CD14-positive monocyte (primary cell): Measurements from ENCODE around the gene AMZ1. TPM values are rescaled to one million over a fixed set of nuclear protein-coding genes. Genes with fewer than 3 reads are reported as not detected.

Experiments used
- DNase-seq, 3 donors: peaks; one replicate each; pipeline ENCODE4 v3.0.0-alpha.2; 2011 to 2022
- H2AFZ ChIP-seq: 2 replicates; pipeline ENCODE4 v1.6.0; 2012; ENCODE audit warnings: mild to moderate bottlenecking, low read depth, low read length, inconsistent platforms; ENCODE audit not compliant: insufficient read depth, poor library complexity, severe bottlenecking
- H3K27ac ChIP-seq, 2 donors: 1 replicate in 1 of 2; 2 replicates in 1 of 2; pipeline ENCODE4 v1.5.1; 2012 to 2013; ENCODE audit warnings: low read length in 2 of 2, control low read depth in 1 of 2, inconsistent platforms in 1 of 2, low read depth in 1 of 2, mild to moderate bottlenecking in 1 of 2
- H3K27me3 ChIP-seq, 2 donors: one replicate each; pipeline versions ENCODE4 v1.6.0 to v1.6.1; 2011 to 2013; ENCODE audit warnings: low read length in 2 of 2; ENCODE audit not compliant: control insufficient read depth in 2 of 2, insufficient read depth in 2 of 2
- H3K36me3 ChIP-seq, 2 donors: replicated peaks in 1 of 2; 1 replicate in 1 of 2; 2 replicates in 1 of 2; pipeline versions ENCODE4 v1.5.1 to v1.6.1; 2012 to 2013; ENCODE audit warnings: low read length in 2 of 2, control low read depth in 1 of 2, inconsistent platforms in 1 of 2, mild to moderate bottlenecking in 1 of 2; ENCODE audit not compliant: insufficient read depth in 2 of 2, control insufficient read depth in 1 of 2
- H3K4me1 ChIP-seq, 2 donors: 1 replicate in 1 of 2; 2 replicates in 1 of 2; pipeline versions ENCODE4 v1.5.1 to v1.6.1; 2012 to 2013; ENCODE audit warnings: low read length in 2 of 2, control low read depth in 1 of 2, inconsistent platforms in 1 of 2, mild to moderate bottlenecking in 1 of 2, moderate library complexity in 1 of 2; ENCODE audit not compliant: insufficient read depth in 2 of 2, control insufficient read depth in 1 of 2
- H3K4me2 ChIP-seq: replicated peaks from 2 replicates; pipeline ENCODE3; 2012; ENCODE audit warnings: low read length, moderate library complexity, mild to moderate bottlenecking; ENCODE audit not compliant: poor library complexity, severe bottlenecking; ENCODE audit errors: extremely low read depth
- H3K4me3 ChIP-seq, 3 experiments: fragments of 200-600 bp in 1 of 3; sonication (generic) in 1 of 3; replicated peaks in 1 of 3; 1 replicate in 2 of 3; 2 replicates in 1 of 3; pipeline ENCODE4 v1.5.1; 2011 to 2013; ENCODE audit warnings: low read length in 3 of 3, mild to moderate bottlenecking in 3 of 3, control low read depth in 2 of 3, low read depth in 2 of 3, inconsistent platforms in 1 of 3, moderate library complexity in 1 of 3
- H3K79me2 ChIP-seq: 2 replicates; pipeline ENCODE4 v1.6.0; 2012; ENCODE audit warnings: mild to moderate bottlenecking, control low read depth, inconsistent platforms, low read length, moderate library complexity; ENCODE audit not compliant: insufficient read depth
- H3K9ac ChIP-seq: 2 replicates; pipeline ENCODE4 v1.6.0; 2017; ENCODE audit warnings: low read length, mild to moderate bottlenecking; ENCODE audit not compliant: insufficient read depth, poor library complexity, severe bottlenecking
- H3K9me3 ChIP-seq, 2 donors: replicated peaks in 1 of 2; 1 replicate in 1 of 2; 2 replicates in 1 of 2; pipeline versions ENCODE4 v1.5.1 to v1.6.1; 2012 to 2013; ENCODE audit warnings: low read length in 2 of 2, control low read depth in 1 of 2; ENCODE audit not compliant: control insufficient read depth in 1 of 2, insufficient read depth in 1 of 2
- H4K20me1 ChIP-seq: 2 replicates; pipeline ENCODE4 v1.6.0; 2012; ENCODE audit warnings: mild to moderate bottlenecking, low read length, control low read depth, moderate library complexity; ENCODE audit not compliant: insufficient read depth
- H3K27ac Mint-ChIP-seq, 7 donors: one replicate each; pipeline ENCODE4 v1.8.0; 2020; ENCODE audit warnings: mild to moderate bottlenecking in 7 of 7, mixed read lengths in 7 of 7, moderate library complexity in 6 of 7, inconsistent platforms in 2 of 7
- H3K27me3 Mint-ChIP-seq, 3 donors: one replicate each; pipeline ENCODE4 v1.8.0; 2021 to 2022; ENCODE audit warnings: low read depth in 3 of 3, mild to moderate bottlenecking in 3 of 3, mixed read lengths in 3 of 3, moderate library complexity in 3 of 3, inconsistent platforms in 1 of 3
- H3K36me3 Mint-ChIP-seq, 2 donors: one replicate each; pipeline ENCODE4 v1.8.0; 2020; ENCODE audit warnings: mixed read lengths in 2 of 2, inconsistent platforms in 1 of 2, mild to moderate bottlenecking in 1 of 2
- H3K4me1 Mint-ChIP-seq: one replicate; pipeline ENCODE4 v1.8.0; 2020; ENCODE audit warnings: mild to moderate bottlenecking, mixed read lengths
- H3K4me3 Mint-ChIP-seq, 2 donors: one replicate each; pipeline ENCODE4 v1.8.0; 2020; ENCODE audit warnings: mild to moderate bottlenecking in 2 of 2, mixed read lengths in 2 of 2, moderate library complexity in 1 of 2
- H3K9me3 Mint-ChIP-seq, 7 donors: one replicate each; pipeline ENCODE4 v1.8.0; 2020 to 2022; ENCODE audit warnings: mixed read lengths in 7 of 7, mild to moderate bottlenecking in 6 of 7, moderate library complexity in 6 of 7, inconsistent platforms in 2 of 7
- CTCF ChIP-seq: fragments of 200-600 bp; IDR thresholded peaks from one replicate; pipeline ENCODE4 v1.8.0; 2022; ENCODE audit warnings: antibody characterized with exemption, mild to moderate bottlenecking
- whole genome bisulfite sequencing: methylation state at CpG from one replicate; pipeline ENCODE4 v1.1.5; 2013; ENCODE audit warnings: missing lambda C conversion rate; ENCODE audit not compliant: insufficient coverage; 5-methylcytosine and 5-hydroxymethylcytosine counted together
- intact Hi-C, 2 donors: fragments of 100-400 bp; cut with micrococcal nuclease; formaldehyde crosslinking; loops; one replicate each; pipeline versions ENCODE4 v1.15.0 to v1.15.1; 2023
- polyA plus RNA-seq, 3 donors: library from polyadenylated mRNA; depleted of rRNA in 1 of 3; unstranded in 2 of 3; stranded (reverse) in 1 of 3; fragments of 300-500 nt in 2 of 3; fragments of >200 nt in 1 of 3; fragmentation: Illumina TruSeq in 2 of 3; gene quantifications; 1 replicate in 2 of 3; 2 replicates in 1 of 3; pipeline ENCODE4 v1.2.3, GENCODE V29; 2012 to 2021

AMZ1 gene
- polyA plus RNA-seq, 3 donors, result 0.09 to 0.25 (median 0.14) TPM

- Histone ChIP-seq H3K4me2 (no peak overlapping the region), H3K27ac (no peak overlapping the region), H3K79me2 (no peaks in the 10 kb centered on the region), H2AFZ (no peak overlapping the region), H4K20me1 (no peaks in the 10 kb centered on the region), H3K9me3 (no peaks in the 10 kb centered on the region), H3K9ac (no peak overlapping the region), H3K27me3 (no peaks in the 10 kb centered on the region), H3K4me3 (no peak overlapping the region), H3K4me1 (peaks cover 25 to 26% of the 10 kb centered on the region in 2 donors), H3K36me3 (no peaks in the 10 kb centered on the region)
- no peaks in the 10 kb centered on the region for H3K9me3 Mint-ChIP-seq
- H3K27me3 Mint-ChIP-seq, result no peaks in the 10 kb centered on the region
- intact Hi-C loops, result loop anchor here in 1 of 2 donors (5.0 kb wide), 1 partner anchor 37 kb away; no protein-coding TSS in a partner anchor
- DNase-seq, result no peak
- 99% methylated on average over 8 of the region's 11 CpGs for WGBS
- no peak for TF ChIP-seq CTCF
- H3K27ac Mint-ChIP-seq, result peak overlapping the region in 2 of 7 donors; percentile 9 to 41
- peaks cover 34 to 43% of the 10 kb centered on the region in 2 donors for H3K36me3 Mint-ChIP-seq
- peaks cover 37% of the 10 kb centered on the region for H3K4me1 Mint-ChIP-seq
- H3K4me3 Mint-ChIP-seq, result no peak overlapping the region
These were observed 76.6 kb downstream of the AMZ1 start for GRCh38 chr7:2764621-2765020.

Other genes with a start within 250 kb of the AMZ1 start
- gene GRIFIN, start 211.8 kb upstream of the AMZ1 start, polyA plus RNA-seq, result not detected
- gene LFNG, start 168.4 kb upstream of the AMZ1 start, polyA plus RNA-seq, result 100 to 1,000 TPM in 1 of 3 donors, 1 to 10 TPM in 2; 1.9 to 121 (median 2.2) TPM
- 10 to 100 TPM; 31.6 to 34.2 (median 32.5) TPM for gene BRAT1, start 132.7 kb upstream of the AMZ1 start, polyA plus RNA-seq
- gene IQCE, start 129.2 kb upstream of the AMZ1 start, polyA plus RNA-seq, result 1 to 10 TPM; 1.8 to 8.4 (median 3.0) TPM
- 10 to 100 TPM; 13.4 to 73.5 (median 17.4) TPM for gene TTYH3, start 56.2 kb upstream of the AMZ1 start, polyA plus RNA-seq
- 10 to 100 TPM in 2 of 3 donors, 1 to 10 TPM in 1; 3.4 to 25.9 (median 10.6) TPM for gene GNA12, start 156.1 kb downstream of the AMZ1 start, polyA plus RNA-seq